G401 (cell line): ENCODE results near the gene UBAP2. TPM values are rescaled to one million over a fixed set of nuclear protein-coding genes. Genes with fewer than 3 reads are reported as not detected.

Source experiments
- DNase-seq: peaks from one replicate; pipeline ENCODE4 v3.0.0-alpha.2; 2015; ENCODE audit warnings: low spot score
- in situ Hi-C: cut with HindIII; loops from 2 replicates; pipeline ENCODE4 v1.10.0; 2016; ENCODE audit warnings: low sequenced_read_pairs, mixed read lengths
- total RNA-seq: library from RNA; depleted of rRNA; stranded (reverse); fragments of >200 nt; shearing (Covaris generic); gene quantifications from 2 replicates; pipeline ENCODE4 v1.2.3, GENCODE V29; 2014; rRNA removed

UBAP2 gene
- total RNA-seq, 1 experiment from 2014 or later: 26.0 TPM

- in situ Hi-C loops: no loop called here
- no peak for DNase-seq
Observed at GRCh38 chr9:33894316-33894715, 154.4 kb downstream of the UBAP2 start.

GRCh38 chr9:33893861-33894260 is 154.8 kb downstream of the UBAP2 start:
- no peak for DNase-seq
- in situ Hi-C loops: no loop called here

GRCh38 chr9:33885948-33886347 is 162.7 kb downstream of the UBAP2 start:
- DNase-seq: no peak
- in situ Hi-C loops: no loop called here

GRCh38 chr9:33884856-33885701 is 163.6 kb downstream of the UBAP2 start:
- DNase-seq: peak; percentile 50
- in situ Hi-C loops: no loop called here

GRCh38 chr9:33881635-33882034 is 167.1 kb downstream of the UBAP2 start:
- in situ Hi-C loops: no loop called here
- no peak for DNase-seq

- DNase-seq: peak; percentile 64
Observed at GRCh38 chr9:33880211-33881089, 168.2 kb downstream of the UBAP2 start.

GRCh38 chr9:33878691-33879366 is 169.9 kb downstream of the UBAP2 start:
- DNase-seq: no peak
- in situ Hi-C loops: no loop called here

More at GRCh38 chr9:33880211-33881089, 168.2 kb downstream of the UBAP2 start:
- in situ Hi-C loops: no loop called here

- in situ Hi-C loops: no loop called here
- DNase-seq: no peak
Observed at GRCh38 chr9:33877727-33878489, 170.8 kb downstream of the UBAP2 start.

Other genes with a start within 250 kb of the UBAP2 start
- 25.0 and 35.5 TPM in 2 replicates for gene UBE2R2, start 231.7 kb downstream of the UBAP2 start, total RNA-seq
- 35.1 and 50.6 TPM in 2 replicates for gene DCAF12, start 77.8 kb upstream of the UBAP2 start, total RNA-seq
- gene UBAP1, start 130.2 kb upstream of the UBAP2 start, total RNA-seq: 55.1 and 58.0 TPM in 2 replicates